A549 (cell line): ENCODE data around the gene BMP7.

ENCODE experiments used
- CTCF ChIP-seq: fragments of >200 bp; sonication (Bioruptor Twin); formaldehyde crosslinking; IDR thresholded peaks from 3 replicates; pipeline ENCODE4 v1.5.1; 2016
- JUNB ChIP-seq: fragments of >200 bp; sonication (Bioruptor Twin); formaldehyde crosslinking; IDR thresholded peaks from 2 replicates; pipeline ENCODE4 v1.6.1; 2016
- MYC ChIP-seq: IDR thresholded peaks from 2 replicates; pipeline ENCODE4 v1.6.1; 2012; ENCODE audit warnings: mild to moderate bottlenecking, inconsistent platforms, low read length, improper control_type of control experiment, borderline replicate concordance
- POLR2AphosphoS2 ChIP-seq: conservative IDR thresholded peaks from 2 replicates; pipeline ENCODE4 v1.6.1; 2012; ENCODE audit warnings: low read length, improper control_type of control experiment, inconsistent platforms
- TP53 ChIP-seq: fragments of 250-450 bp; sonication (Bioruptor Pico); IDR thresholded peaks from 2 replicates; pipeline ENCODE4 v1.5.0; 2021; ENCODE audit warnings: mild to moderate bottlenecking, moderate library complexity
- ZNF302 ChIP-seq: fragments of 250-450 bp; sonication (Bioruptor Pico); IDR thresholded peaks from 2 replicates; pipeline ENCODE4 v1.9.0; 2021; ENCODE audit warnings: inconsistent platforms, mild to moderate bottlenecking, moderate library complexity

GRCh38 chr20:57195023-57195422 is 71.4 kb downstream of the BMP7 start:
- TF ChIP-seq POLR2AphosphoS2 (no peak), CTCF (no peak), JUNB (no peak), MYC (no peak), TP53 (CRISPR knock-in tag) (no peak), ZNF302 (no peak)
